HG02870 (cell line): ENCODE data around the gene REG1A.

Source experiments
- ATAC-seq: cut with Tn5 transposase; IDR thresholded peaks from one replicate; pipeline ENCODE4 v1.9.1; 2021; ENCODE audit warnings: mild to moderate bottlenecking, moderate library complexity; ENCODE audit not compliant: unreplicated experiment

The REG1A gene, protein sequence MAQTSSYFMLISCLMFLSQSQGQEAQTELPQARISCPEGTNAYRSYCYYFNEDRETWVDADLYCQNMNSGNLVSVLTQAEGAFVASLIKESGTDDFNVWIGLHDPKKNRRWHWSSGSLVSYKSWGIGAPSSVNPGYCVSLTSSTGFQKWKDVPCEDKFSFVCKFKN

DNA sequence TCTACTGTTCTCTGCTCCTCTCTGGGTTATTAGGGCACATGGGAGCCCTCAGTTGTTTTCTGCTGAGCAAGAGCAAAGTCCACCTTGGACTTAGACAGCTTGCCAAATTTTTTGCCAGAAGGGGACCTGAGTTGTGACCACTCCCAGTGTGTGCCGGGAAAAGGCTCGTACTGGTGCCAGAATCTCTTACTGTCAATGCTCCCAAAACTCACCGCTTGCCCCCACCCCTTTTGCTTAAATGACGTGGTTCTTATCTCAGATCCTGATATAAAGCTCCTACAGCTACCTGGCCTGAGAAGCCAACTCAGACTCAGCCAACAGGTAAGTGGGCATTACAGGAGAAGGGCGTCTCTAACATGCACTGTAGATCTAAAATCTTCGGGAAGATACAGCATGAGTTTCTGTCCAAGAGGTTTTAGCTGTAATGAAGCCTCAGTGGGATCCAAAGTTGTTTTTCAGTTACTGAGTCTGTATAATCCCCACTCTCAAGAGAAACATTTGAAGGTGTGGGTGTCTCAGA is at the start of gene REG1A:
TSS of gene REG1A (plus strand) at position 295 of the 520 bp plus-strand sequence. CDS start 374 bp downstream, outside the sequence.
- no peak for ATAC-seq

DNA sequence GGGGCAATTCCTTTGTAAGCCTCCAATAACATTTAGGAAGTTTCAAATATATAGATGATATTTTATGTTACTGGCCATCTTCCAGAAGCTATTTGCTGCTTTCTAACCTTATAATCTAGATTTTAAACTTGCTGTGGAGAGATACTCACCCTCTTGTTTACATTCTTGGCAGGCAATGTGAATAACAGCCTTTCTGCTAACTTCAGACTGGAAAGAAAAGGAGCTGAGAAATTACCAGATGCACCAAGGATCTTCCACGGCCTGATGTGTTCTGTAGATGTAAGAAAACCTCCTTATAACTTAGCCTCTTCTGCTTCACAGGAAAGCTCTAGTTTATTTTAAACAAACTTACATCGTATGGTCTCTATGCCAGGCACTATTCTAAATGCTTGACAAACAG is 49.2 kb upstream of the REG1A start:
- no peak for ATAC-seq

DNA sequence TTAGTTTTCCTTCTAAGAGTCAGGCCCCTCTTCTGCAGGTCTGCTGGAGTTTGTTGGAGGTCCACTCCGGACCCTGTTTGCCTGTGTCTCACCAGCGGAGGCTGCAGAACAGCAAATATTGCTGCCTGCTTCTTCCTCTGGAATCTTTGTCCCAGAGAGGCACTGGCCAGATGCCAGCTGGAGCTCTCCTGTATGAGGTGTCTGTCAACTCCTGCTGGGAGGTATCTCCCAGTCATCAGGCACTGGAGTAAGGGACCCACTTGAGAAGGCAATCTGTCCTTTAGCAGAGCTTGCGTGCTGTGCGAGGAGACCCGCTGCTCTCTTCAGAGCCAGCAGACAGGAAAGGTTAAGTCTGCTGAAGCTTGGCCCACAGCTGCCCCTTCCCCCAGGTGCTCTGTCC is 37.3 kb upstream of the REG1A start:
- no peak for ATAC-seq

DNA sequence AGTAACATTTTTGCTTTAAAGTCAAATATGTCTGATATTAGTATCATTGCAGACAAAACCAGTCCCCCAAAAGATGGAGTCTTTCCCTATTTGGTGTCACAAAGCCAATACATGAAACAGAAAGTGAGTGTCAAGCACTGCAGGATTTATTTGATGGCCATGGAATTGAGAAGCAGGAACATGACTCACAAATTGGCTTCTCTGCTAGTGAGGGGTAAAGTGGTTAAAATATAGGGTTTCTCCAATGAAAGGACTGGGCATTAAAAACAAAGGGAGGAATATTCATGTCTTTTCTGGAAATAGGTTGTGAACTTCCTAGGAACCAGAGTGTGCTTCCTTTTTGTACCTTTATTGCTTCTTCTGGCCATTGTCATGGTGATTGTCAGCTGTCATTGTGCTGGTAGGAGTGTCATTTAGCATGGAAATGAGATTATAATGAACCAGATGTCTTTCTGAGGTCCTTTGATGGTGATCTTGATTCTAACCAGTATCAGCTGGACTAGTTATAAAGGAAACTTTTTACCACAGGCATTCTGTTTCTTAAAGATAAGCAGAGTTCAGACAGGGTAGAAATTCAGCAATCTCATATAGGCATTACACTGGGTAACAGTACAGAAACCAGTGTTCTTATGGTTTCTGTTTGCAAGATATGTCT is 36.6 kb upstream of the REG1A start:
- no peak for ATAC-seq

DNA sequence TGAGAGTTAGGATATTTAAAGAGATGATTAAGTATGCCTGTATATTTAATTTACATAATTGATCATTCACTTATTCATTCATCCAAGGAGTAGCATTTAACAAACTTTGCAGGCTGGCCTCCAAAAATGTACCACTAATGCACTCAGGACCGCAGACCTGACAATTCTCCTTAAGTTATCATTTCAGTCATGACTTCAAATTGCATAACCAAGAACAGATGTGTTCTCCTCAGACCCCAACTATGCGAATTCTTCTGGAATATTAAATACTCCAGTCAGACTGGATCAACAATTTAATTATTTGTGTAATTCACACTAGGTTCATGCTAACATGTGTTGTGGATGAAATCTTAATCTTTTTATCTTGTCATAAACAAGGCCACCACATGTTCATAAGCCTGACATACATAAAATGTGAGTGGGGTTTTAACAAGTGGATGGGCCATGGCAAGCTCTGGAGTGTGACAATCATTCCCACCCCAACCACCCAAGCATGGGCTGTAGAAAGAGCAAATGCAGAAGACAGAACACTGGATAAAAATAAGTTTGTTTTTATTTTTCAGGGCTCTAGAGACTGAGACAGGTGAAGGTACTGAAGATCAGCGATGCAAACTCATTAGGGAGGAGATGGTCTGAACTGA is 35.7 kb upstream of the REG1A start:
- ATAC-seq = no peak

DNA sequence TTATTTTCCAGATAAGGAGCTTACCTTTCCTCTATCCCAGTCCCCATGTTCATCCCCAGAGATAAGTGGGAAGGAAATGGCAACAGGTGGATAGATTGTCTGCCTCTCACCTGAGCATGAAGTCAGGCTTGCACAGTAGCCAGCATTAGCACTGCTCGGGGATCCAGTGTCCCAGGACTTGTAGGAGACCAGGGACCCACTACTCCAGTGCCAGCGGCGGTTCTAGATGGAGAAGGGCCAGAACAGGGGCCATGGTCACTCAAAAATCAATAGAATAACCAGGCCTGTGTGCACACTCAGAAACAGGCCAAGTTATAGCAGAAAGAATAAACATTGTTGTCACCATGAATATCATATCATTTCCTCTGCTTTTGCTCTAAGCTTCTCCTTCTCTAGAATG is 34.9 kb upstream of the REG1A start:
- ATAC-seq = no peak

DNA sequence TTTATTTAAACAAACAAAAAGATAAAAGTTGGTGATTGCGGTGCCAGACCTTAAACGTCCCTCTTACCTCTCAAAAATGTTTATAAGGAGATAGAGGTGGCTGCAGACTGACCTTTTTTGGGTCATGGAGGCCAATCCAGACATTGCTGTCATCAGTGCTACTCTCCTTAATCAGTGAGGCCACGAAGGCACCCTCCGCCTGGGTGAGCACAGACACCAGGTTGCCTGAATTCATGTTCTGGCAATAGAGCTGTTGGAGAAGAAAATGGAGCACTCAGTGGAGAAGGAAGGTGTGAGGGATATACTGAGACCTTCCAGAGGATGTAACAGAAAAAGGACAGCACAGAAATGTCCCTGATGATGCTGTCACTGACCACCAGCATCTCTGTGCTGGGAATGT is 34.0 kb upstream of the REG1A start:
- ATAC-seq = no peak

DNA sequence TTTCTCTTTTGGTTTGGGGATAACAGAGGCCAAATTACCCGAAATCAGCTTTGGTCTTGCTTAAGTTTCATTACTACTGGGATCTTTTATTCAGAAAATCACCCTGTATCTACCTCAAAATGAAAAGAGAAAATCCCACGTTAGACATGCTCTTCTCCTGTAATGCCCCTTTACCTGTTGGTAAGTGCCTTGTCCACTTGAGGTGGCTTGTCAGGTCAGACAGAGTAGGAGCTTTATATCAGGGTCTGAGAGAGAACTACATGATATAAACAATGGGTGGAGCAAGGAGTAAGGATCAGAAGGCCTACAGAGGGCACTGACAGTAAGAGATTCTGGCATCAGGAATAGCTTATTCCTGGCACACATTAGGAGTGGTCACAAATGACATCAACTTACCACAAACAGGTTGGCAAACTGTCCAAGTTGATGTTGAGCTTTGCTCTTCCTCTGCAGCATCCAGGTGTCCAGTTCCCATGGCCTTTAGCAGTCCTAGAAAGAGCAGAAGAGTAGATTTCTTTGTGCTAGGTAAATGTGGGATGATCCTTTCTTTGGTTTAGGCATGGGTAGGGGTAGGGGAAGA is 32.4 kb upstream of the REG1A start, which contains the start of gene REG1B:
TSS of gene REG1B (minus strand) at position 209 of the 580 bp plus-strand sequence. CDS start 381 bp downstream, outside the sequence.
- no peak for ATAC-seq

DNA sequence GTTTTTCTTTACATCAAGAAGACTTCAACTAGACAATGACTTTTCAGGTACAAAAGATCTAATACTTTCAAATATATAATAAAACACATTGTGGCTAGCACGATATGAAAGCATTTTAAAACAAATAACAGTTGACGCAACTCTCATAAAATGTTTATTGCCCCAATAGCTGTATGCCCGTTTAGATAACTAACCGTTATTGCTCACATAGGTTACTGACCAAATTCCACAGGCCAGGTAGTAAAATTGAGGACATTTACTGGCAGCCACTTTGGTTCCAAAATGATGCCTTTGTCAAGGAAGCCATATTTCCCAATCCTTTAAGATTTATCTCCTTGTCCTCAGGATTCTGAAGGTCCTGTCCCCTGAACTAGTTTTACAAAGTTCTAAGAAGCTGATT is 29.6 kb upstream of the REG1A start:
- ATAC-seq = no peak

DNA sequence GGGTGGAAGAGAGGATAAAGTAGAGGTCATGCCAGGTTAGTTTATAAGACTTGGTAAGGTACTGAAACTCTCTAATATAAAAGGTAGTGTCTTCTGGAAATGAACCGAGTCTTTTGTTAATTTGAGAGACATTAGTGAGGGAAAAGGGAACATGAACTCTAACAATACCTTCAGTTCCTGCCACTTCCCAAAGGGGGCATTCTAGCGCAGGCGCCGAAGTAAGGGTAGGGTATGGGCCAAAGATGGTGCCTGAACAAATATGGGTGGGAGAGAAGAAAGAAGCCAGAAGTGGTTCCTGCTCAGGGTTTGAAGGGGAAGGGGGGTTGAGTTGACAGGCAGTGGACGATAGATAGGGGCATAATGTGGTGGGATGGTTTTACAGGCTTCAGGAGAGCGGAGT is 22.4 kb upstream of the REG1A start:
- no peak for ATAC-seq

DNA sequence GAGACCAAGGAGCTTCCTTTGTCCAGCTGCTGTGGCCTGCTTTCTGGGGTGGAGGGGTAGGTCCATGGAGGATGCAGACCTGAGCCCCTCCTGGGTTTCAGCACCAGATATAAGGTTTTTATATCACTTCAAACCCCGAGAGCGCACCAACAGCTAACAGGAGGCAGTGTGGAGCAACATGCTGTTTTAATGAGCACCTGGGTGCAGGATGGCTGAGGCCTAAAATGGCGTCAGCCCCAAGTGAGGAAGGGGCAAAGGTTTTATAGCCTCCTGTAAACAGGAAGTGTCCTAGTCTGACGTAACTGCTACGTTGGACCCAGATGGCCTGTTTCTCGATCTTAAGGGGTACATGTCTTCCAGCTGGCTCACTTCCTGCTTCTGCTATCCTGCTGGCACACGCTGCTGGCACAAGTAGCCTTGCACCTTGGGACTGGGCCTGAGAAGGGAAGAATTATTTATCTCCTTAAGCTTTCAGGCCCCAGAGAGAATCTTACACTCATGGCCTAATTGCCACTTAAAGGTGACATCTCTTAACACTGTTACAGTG is 21.1 kb upstream of the REG1A start:
- ATAC-seq = no peak

DNA sequence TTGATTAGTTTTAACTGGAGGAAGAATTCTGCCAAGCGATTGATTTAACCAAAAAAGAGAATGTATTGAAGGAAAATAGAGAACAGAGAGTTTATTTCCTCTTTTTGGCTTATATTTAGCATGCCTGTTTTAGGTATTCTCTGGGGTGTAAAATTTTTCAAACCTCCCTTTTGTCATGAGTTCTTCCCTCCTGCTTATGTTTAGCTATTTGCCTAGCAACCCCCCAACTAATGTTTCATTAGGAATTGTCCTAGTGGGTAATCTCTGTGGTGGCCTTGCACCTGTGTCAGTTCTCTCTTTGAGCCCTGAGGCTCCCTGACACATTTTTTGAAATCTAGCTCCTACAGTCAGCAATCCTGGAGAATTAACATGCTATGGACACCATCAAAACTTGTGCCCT is 20.0 kb upstream of the REG1A start:
- ATAC-seq = no peak

DNA sequence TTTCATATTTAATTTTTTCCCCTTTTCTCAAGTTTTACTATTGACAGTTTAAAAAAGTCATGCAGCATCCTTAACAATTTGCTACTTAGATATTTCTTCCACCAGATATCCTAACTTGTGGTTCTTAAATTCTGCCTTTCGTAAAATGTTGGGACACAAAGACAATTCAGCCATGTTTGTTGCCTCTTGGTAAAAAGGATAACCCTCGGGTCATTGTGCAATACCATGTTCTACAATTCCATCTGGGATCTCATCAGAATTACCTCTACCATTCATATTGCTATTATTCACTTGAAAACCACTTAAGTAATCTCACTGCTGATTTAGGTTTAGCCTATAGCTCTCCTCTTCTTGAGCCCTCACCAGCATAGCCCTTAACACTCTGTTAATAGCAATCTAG is 19.3 kb upstream of the REG1A start:
- ATAC-seq = no peak

DNA sequence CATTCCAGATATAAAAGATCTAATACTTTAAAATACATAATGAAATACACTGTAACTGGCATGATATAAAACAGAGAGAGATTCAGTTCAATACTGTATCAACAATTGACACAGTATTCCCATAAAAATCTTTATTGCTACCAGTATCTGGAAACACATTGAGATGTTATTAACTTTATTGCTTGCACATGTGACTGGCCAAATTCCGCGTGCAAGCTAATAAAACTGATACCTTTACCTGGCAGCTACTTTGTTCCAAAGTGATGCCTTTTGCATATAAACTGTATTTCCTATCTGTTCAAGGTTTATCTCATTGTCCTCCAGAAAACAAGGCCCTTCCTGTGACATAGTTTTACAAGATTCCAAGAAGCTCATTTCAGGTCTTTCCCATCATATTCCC is 17.1 kb upstream of the REG1A start:
- ATAC-seq = no peak

DNA sequence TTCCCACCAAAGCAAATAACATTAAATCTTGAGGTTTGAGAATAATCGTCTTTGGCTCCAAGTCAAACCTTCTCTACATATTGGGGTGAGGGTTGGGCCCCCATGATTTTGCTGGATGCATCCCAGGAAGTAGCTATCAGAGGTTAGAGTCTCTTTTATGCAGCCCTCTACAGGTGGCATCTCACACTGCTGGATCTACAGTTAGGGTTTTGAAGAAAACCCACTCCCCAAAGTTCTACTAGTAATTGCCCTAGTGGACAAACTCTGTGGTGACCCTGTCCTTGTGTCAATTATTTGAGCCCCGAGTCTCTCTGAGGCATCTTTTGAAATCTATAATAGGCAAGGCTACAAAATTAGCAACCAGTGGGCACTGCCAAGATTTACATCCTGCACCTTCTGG is 15.0 kb upstream of the REG1A start:
- no peak for ATAC-seq

DNA sequence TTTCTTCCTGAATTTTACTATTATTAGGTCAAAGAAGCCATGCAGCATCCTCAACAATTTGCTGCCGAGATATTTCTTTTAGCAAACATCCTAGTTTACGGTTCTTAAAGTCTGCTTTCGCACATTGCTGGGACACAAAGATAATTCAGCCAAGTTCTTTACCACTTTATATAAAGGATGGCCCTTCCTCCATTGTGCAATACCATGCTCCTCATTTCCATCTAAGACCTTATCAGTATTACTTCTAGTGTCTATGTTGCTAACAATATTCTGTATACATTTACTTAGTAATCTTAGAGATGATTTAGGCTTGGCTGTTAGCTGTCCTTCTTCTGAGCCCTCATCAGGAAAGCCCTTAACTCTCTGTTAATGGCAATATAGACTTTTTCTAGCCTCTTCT is 8.0 kb upstream of the REG1A start:
- ATAC-seq = no peak

DNA sequence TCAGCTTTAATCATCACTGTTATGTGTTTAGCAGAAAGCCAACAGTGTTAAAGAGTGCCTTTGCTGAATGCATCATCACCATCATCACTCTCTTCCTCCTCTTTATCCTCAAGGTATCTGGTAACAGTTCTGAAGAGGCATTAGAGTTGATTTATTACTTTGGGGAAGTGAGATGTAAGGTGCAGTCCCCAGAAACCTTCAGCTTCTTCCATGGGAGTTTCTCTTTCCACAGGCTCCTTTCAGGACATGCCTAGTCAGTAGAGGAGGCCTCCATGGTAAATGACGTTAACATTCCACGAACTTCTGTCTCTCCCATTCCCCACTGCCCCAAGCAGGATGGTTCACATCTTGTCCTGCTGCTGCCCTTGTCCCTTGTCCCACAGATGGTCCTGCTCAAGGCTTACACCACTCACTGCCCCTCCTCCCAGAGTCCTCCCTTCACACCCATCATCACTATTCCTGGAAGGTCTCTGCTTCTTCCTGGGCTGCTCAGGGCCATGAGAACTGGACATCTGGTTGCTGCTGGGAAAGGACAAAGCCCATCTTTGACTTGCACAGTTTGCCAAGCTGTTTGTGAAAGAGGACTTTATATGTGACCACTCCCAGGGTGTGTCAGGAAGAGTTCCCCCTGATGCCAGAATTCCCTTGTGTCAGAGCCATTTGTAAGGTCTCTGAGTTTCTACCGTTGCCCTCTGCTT is 5.3 kb upstream of the REG1A start:
- no peak for ATAC-seq

DNA sequence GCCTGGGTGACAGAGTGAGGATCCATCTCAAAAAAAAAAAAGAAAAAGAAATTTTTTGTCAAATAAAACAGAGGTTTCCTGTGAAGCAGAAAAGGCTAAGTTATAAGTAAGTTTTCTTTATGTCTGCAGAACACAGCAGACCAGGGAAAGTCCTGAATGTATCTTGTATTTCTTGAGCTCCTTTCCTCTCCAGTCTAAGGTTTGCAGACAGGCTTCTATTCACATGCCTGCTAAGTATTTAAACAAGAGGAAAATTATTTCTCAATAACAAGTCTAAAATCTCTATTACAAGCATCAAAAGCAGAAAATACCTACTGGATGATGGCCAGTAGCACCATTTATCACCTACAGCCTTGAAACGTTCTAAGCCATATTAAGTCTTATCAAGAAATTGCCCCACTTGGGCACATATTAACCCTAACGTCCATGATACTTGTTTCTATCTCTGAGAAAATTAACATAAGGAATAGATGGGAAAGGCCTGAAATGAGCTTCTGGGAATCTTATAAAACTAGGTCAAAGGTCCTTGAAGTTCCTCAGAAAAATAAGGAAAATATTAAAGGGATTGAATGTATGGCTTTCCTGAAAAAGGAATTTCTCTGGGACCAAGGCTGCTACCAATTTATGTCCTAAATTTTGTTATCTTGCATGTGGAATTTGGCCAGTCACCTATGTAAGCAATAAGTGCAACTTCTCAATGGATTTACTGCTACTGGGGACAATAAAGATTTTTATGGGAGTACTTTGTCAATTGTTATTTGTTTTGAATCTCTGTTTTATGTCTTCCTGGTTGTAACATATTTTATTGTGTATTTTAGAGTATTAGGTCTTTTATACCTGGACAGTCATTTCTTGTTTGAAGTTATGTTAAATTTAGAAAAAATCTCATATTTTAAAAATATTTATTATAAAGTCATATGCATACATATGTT is 3.0 kb upstream of the REG1A start:
- no peak for ATAC-seq

DNA sequence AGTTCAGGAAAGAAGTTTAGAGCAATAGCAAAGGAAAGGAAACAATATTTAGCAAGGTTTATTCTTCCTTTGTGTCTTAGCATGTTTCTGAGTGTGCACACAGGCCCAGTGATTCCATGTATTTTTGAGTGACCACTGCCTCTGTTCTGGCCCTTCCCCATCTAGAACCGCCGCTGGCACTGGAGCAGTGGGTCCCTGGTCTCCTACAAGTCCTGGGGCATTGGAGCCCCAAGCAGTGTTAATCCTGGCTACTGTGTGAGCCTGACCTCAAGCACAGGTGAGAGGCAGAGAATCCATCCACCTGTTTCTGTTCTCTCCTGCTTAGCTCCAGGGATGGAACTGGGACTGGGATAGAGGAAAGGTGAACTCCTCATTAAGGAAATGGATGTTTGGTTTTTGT is 2.4 kb downstream of the REG1A start:
- no peak for ATAC-seq
